A673 (cell line): ENCODE data around the gene RPS21.

Experiments used
- EZH2 ChIP-seq: fragments of 200-600 bp; sonication (generic); IDR thresholded peaks from 2 replicates; pipeline ENCODE4 v1.6.1; 2017; ENCODE audit warnings: borderline replicate concordance, low read depth, mild to moderate bottlenecking, mixed read lengths, antibody characterized with exemption, low read length; ENCODE audit not compliant: poor library complexity, severe bottlenecking
- TF ChIP-seq, protein P1 (sequence below): fragments of 300-800, 200-600 bp; sonication (generic); conservative IDR thresholded peaks from 2 replicates; pipeline ENCODE4 v1.5.1; 2017; ENCODE audit warnings: low read depth, mild to moderate bottlenecking, antibody characterized with exemption, low read length, moderate library complexity, mixed read lengths

DNA sequence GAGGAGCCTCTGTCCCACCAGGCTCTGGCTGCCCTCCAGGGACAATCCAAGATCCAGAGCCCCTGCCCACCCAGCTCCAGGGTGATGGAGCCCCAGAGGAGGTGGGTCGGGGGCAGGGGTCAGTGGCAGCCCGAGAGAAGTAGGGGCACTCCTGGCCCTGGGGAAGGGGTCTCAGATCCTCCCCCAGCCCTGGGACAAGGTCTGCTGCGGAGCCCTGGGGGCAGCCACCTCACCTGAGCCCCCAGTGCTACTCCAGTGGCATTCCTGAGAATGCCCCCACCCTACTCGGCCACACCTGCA lies 17.1 kb upstream of the RPS21 start:
- TF ChIP-seq, protein P1, sequence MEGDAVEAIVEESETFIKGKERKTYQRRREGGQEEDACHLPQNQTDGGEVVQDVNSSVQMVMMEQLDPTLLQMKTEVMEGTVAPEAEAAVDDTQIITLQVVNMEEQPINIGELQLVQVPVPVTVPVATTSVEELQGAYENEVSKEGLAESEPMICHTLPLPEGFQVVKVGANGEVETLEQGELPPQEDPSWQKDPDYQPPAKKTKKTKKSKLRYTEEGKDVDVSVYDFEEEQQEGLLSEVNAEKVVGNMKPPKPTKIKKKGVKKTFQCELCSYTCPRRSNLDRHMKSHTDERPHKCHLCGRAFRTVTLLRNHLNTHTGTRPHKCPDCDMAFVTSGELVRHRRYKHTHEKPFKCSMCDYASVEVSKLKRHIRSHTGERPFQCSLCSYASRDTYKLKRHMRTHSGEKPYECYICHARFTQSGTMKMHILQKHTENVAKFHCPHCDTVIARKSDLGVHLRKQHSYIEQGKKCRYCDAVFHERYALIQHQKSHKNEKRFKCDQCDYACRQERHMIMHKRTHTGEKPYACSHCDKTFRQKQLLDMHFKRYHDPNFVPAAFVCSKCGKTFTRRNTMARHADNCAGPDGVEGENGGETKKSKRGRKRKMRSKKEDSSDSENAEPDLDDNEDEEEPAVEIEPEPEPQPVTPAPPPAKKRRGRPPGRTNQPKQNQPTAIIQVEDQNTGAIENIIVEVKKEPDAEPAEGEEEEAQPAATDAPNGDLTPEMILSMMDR = no peak
- no peak for TF ChIP-seq EZH2
